ENCODE data around the gene SCN2A. TPM values are rescaled to one million over a fixed set of nuclear protein-coding genes. Genes with fewer than 3 reads are reported as not detected.

Gene SCN2A
- polyA plus RNA-seq, 2 of the 4 experiments (the other 2 are of a cell fraction) = 0.01 to 0.05 TPM

GRCh38 chr2:165240916-165241315 is 1.7 kb downstream of the SCN2A start (continued):
- no peak for TF ChIP-seq USF2 (IDR thresholded peaks at IDR 0.05)

- no peak overlapping the region for H3K27ac ChIP-seq
- WGBS (ENCODE audit: missing lambda C conversion rate) = 22% methylated on average over 5 of the region's 5 CpGs
- FAIRE-seq (no peak), DNase-seq (ENCODE audit: low read depth in 1 of 2, low spot score in 1 of 2) (no peak), ATAC-seq (no peak)
- H3K4me2 ChIP-seq = no peak overlapping the region
- ChIA-PET POLR2A (no interaction called here), CTCF (no interaction called here)
- H3K4me1 ChIP-seq = no peaks in the 10 kb centered on the region
- no peaks in the 10 kb centered on the region for H3K9me3 ChIP-seq
- TF ChIP-seq PHF8 (IDR thresholded peaks at IDR 0.05; ENCODE audit: borderline replicate concordance, low read depth) = no peak
- TF ChIP-seq CBX2 (IDR thresholded peaks at IDR 0.05; ENCODE audit: borderline replicate concordance, low read depth) = no peak
- no peak for TF ChIP-seq MAFK (IDR thresholded peaks at IDR 0.05; ENCODE audit: partially characterized antibody)
- no peak for TF ChIP-seq NFE2L2 (conservative IDR thresholded peaks at IDR 0.05; ENCODE audit: low read length)
- TF ChIP-seq MYC (IDR thresholded peaks at IDR 0.05; ENCODE audit: borderline replicate concordance, low read length) = no peak
- no peak for TF ChIP-seq HOXB13 (CRISPR knock-in tag; IDR thresholded peaks at IDR 0.05; ENCODE audit: low read depth)
- TF ChIP-seq SMC3 (IDR thresholded peaks at IDR 0.05) = no peak
- TF ChIP-seq GATA3 (IDR thresholded peaks at IDR 0.05; ENCODE audit: borderline replicate concordance) = no peak
- TF ChIP-seq RCOR1 (IDR thresholded peaks at IDR 0.05; ENCODE audit: low read depth, low read length) = no peak
- TF ChIP-seq HES2 (IDR thresholded peaks at IDR 0.05) = no peak
- TF ChIP-seq HOXA7 (CRISPR knock-in tag; IDR thresholded peaks at IDR 0.05) = no peak
- TF ChIP-seq BCL3 (IDR thresholded peaks at IDR 0.05) = no peak
- TF ChIP-seq EHF (CRISPR knock-in tag; IDR thresholded peaks at IDR 0.05) = no peak
- no peak for TF ChIP-seq PBX3 (IDR thresholded peaks at IDR 0.05)
- H3K4me3 ChIP-seq = no peak overlapping the region
Measured at GRCh38 chr2:165245081-165245793, 6.0 kb downstream of the SCN2A start.

GRCh38 chr2:165248238-165248637 is 9.0 kb downstream of the SCN2A start:
- ChIA-PET CTCF (interaction anchor here (2.3 kb wide), 1 partner anchor 9 kb away, joined by 7 read pairs; the partner anchor contains the start of gene SCN2A), POLR2A (no interaction called here)
- no peak for ATAC-seq
- DNase-seq (ENCODE audit: low read depth in 1 of 2, low spot score in 1 of 2) = no peak
- H3K27ac ChIP-seq = no peak overlapping the region
- WGBS (ENCODE audit: missing lambda C conversion rate) = 20% methylated on average over 2 of the region's 2 CpGs
- no peak overlapping the region for H3K4me2 ChIP-seq
- no peak overlapping the region for H3K4me3 ChIP-seq
- H3K4me1 ChIP-seq = no peaks in the 10 kb centered on the region
- TF ChIP-seq HMGXB4 (CRISPR knock-in tag; IDR thresholded peaks at IDR 0.05; ENCODE audit: borderline replicate concordance) (no peak), E2F6 (IDR thresholded peaks at IDR 0.05; ENCODE audit: borderline replicate concordance, low read depth) (no peak)
- H3K9me3 ChIP-seq = no peaks in the 10 kb centered on the region
- no peak for FAIRE-seq

Data from A549 (cell line).